GM19043 (cell line): ENCODE data around the gene MYBBP1A.

ENCODE experiments used
- ATAC-seq: cut with Tn5 transposase; IDR thresholded peaks from one replicate; pipeline ENCODE4 v1.9.1; 2021; ENCODE audit warnings: low read depth; ENCODE audit not compliant: unreplicated experiment

MYBBP1A gene

DNA sequence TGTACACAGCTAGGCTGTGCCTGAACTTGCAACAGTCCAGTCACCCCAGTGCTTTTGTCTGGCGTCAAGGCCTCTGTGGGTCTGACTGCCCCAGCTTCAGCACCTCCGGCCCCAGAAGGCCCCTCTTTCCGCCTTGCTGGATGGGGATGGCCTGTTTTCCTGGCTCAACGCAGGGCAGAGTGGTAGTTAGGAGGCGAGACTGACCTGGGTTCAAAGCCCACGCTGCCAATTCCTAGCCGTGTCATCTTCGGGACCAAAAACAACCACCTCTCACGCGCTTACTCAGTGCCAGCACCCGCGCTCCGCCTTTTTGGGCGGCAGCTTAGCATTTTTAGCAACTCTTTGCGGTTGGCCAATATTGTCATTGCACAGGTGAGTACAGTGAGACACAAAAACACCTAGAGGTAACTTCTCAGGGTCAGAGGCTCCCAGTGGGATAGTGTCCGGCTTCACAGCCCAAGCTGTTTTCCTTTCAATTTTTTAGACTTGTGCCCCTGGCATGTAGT, 4.6 kb downstream of the MYBBP1A start:
- ATAC-seq, result no peak

- no peak for ATAC-seq
These were observed 5.2 kb downstream of the MYBBP1A start for GRCh38 chr17:4549781-4550533.

DNA sequence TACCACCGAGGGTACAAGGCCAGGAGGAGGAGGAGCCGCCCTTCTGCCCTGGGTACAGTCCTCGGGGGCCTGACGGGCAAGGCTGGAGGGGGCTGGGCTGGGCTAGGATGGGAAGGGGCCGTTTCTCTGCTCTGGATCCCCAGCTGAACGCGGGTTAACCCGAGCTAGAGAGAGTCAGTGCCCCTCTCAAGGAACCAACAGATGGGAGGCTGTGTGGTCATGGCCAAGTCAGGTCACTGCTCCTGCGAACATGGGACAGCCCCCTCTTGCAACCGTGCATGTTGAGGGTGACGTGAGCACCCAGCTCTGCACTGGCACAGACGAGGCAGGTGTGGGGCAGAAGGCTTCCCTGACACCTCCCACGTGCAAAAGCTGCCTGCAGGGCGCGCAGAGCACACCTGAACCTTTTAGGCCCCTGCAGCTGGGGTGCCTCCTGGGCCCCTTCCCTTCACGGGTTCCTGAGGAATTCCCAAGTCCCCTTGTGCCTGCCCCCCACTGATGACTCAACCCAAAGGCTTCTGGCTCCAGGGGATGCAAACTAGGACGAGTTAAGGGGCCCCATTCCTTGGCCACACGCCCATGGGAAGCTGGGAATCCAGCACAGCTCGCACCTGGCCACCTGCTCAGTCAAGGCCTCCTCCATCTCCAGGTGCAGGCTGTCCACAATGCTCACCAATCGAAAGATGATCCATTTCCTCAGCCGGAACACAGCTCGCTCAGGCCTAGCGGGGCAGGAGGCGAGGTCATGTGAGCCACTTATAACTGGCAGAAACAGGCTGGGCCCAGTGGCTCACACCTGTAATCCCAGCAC, 6.3 kb downstream of the MYBBP1A start:
- no peak for ATAC-seq

GRCh38 chr17:4548061-4548461, 7.1 kb downstream of the MYBBP1A start:
- no peak for ATAC-seq

GRCh38 chr17:4547118-4547906, 7.9 kb downstream of the MYBBP1A start:
- ATAC-seq, result no peak

GRCh38 chr17:4545217-4545951, 9.8 kb downstream of the MYBBP1A start:
- ATAC-seq, result no peak

- ATAC-seq, result no peak
These were observed 10.3 kb downstream of the MYBBP1A start for GRCh38 chr17:4544951-4545216.

- no peak for ATAC-seq
These were observed 10.8 kb downstream of the MYBBP1A start for GRCh38 chr17:4544135-4544950.

DNA sequence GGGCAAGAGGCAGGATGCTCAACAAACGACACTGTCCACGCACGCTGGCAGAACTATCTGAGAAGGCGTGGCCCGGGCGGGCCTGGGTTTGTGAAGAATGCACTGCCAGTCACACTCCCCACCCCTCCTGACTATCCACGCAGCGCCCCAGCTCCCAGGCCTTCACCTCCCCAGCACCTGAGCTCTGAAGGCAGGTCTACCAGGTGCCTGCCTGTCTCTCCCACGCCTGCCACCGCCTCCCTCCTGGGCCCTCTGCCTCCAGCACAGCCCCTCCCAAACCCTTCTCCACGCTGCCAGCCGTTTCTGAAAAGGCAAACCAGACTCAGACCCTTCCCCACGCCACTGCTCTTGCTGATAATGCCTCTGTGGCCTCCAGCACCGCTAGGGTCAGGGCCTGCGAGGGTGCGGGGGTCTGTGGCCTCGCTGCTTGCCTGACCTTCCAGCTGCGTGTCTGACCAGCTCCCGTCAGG, 11.6 kb downstream of the MYBBP1A start:
- ATAC-seq, result no peak

- ATAC-seq, result no peak
These were observed 12.4 kb downstream of the MYBBP1A start for GRCh38 chr17:4542726-4543191.

- ATAC-seq, result no peak
These were observed 13.0 kb downstream of the MYBBP1A start for GRCh38 chr17:4542003-4542725.

DNA sequence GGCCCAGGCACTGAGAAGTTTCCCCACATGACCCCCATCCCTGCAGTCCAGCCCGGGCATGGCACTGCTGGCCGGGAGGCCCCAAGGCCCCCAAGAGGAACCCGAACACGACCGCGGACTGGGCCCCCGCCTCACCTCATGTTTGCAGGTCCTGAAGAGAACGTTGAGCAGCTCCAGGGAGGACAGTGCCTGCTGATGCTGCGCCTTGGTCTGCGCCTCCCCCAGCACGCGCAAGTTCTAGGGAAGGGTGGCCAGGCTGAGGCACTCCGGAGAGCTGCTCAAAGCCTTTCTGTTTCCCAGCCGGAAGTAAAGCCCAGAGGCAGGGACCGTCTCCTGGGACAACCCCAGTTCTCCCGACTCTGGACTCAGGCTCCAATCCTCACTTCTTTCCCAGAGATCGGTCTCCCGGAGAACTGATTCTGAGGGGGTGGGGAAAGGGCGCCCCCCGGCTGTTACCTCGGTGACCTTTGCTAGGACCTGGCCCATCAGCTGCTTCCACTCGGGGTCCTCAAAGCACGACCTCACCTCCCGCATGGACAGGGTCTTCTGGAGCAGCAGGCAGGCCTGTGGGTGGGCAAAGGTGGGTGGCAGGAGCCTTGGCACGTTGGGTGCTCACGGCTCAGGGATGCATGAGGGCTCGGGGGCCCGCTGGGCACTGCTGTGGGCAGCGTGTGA, 13.7 kb downstream of the MYBBP1A start:
- no peak for ATAC-seq

DNA sequence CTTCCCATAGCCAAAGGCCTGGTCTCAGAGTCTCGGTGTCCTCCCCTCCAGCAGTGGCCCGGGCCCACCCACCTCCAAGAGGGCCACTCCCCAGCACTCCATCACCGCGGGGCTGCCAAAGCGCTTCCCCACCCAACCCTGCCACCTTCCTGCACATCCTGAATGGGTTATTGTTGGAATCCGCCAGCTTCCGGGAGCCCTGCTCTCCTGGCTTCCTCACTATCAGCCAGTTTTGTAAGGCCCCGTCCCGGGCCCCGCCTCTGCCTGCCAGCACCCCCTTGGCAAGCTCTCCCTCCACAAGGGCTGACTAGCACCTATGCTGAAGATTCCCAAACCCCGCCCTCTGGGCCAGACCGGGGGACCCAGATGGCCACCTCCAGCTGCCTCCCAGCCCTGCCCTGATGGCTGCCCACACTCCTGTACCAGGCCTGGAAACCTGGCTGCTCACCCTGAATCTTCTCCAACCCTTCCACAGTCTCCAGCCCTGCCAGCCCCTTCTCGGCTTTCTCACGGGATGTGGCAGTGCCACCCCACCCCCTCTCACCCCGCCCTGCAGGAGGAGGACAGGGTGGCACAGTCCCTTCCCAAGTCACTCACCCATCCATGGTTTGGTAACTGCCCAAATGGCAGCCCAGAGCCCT, 14.4 kb downstream of the MYBBP1A start:
- no peak for ATAC-seq

DNA sequence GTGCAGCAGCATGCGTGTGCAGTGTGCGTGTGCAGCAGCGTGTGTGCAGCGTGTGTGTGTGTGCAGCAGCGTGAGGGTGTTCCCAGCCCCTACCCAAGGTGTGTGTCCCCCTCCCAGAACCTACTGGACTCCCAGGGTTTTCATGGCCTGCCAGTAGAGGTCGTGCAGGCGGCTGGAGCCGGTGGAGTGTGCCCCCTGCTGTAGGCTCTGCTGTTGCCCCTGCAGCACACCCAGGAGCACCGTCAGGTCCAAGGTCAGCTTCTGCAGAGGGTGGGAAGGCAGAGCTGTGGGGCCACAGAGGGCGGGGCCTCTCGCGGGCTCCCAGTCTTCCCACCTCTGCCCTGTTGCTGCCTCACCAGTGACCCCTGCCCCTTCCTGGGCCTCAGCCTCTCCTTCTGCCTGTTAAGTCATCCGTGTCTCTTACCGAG, 14.9 kb downstream of the MYBBP1A start:
- ATAC-seq, result no peak

DNA sequence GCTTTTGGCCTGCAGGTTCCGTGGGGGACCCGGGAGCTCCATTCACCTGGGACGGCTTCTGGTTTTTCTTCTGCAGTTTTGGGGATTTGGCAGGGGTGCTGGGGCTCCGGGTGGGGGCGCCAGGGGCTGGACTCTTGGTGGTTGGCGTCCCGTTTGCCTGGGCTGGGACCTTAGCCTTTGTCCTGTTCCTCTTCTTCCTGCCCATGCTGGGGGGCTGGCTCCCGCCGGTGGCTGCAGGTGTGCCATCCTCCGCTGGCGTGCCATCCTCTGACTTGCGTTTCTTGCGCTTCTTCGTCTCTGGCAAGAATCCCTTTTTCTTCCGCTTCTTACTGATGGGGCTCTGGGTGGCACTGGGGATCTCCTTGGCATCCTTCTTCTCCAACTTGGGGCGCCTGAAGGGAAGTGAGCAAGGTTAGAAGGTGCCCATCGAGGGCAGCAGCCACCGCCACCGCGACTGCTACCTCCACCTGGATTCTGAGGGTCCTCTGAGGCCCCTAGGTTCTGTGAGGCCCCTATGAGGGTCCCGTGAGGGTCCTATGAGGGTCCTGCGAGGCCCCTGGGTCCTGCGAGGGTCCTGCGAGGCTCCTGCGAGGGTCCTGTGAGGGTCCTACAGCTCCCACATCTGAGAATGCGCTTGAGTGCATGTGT, 15.5 kb downstream of the MYBBP1A start:
- ATAC-seq, result no peak

GRCh38 chr17:4539025-4539424, 16.2 kb downstream of the MYBBP1A start:
- ATAC-seq, result no peak
